GM19025 (cell line): ENCODE measurements around the gene OR52A1.
"Not testable (repeated sequence)": the region's sequence is repeated elsewhere in the genome, so short reads cannot be mapped to it uniquely, and the experiment has no call there.

ENCODE experiments used
- ATAC-seq: cut with Tn5 transposase; IDR thresholded peaks from one replicate; pipeline ENCODE4 v1.9.1; 2021; ENCODE audit warnings: mild to moderate bottlenecking, low read depth, moderate library complexity; ENCODE audit not compliant: unreplicated experiment

OR52A1 gene

DNA sequence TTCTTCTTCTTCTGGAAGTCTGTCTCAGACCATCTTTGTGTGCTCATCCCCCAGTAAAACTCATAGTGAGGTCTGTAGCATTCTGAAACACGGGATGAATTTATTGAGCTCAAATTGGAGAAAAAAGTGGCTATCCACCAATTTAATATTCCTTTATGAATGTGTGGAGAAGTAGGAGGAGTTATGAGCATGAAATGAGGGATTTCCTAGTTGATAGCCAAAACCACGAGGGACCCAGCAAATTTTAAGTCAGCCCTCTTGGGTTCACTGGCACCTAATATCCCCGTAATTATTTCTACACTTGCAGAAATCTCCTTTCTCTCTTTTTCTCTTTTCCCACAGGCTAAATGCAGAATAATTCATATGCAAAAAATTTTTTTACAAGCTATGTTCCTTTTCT, at the start of gene OR52A1:
TSS of gene OR52A1 (minus strand) at position 101 of the 400 bp plus-strand sequence. CDS start 2,388 bp downstream, outside the sequence.
- no peak for ATAC-seq

- no peak for ATAC-seq
Measured at GRCh38 chr11:5203366-5203765, 48.8 kb upstream of the OR52A1 start.

GRCh38 chr11:5200582-5200981, 46.0 kb upstream of the OR52A1 start, which contains the start of gene OR51V1:
TSS of gene OR51V1 (minus strand) at chr11:5200682. CDS start at chr11:5200682, 0 bp downstream.
- no peak for ATAC-seq

DNA sequence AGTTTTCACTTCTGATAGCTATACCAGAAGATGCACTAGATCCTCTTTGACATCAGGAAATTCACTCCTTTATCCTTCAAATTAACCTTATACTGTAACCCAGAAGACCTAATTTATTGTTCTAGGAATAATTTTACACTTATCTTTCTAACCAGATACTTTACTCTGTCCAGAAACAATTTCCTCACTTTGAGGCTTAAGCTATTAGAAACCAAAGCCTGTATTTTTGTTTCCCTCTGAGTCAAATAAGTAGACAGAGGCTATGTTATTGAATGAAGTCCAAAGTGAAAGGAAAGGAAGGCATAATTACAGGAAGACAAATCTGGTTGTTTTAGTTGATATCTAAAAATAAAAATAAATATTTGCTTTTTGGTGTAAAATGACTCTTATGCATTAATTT, 43.7 kb upstream of the OR52A1 start:
- no peak for ATAC-seq

- no peak for ATAC-seq
Measured at GRCh38 chr11:5197536-5197935, 43.0 kb upstream of the OR52A1 start.

DNA sequence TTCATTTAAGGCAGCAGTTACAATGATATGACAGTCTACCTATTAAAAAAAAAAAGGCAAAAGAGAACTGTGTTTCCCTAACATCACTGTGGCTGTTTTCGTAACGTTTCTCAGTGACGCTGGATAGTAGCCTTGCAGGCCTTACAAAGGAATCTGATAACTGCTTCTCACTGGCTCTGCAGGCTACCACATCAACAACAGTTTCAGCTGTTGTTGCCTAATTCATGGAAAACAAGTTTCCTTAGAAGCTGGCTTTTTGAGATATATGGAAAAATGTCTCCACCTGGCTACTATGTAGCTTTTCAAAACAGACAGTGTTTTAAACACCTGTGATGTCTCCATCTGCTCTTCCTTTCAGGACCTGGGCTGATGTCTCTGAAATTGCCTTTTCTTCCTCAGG, 42.2 kb upstream of the OR52A1 start:
- ATAC-seq, result no peak

DNA sequence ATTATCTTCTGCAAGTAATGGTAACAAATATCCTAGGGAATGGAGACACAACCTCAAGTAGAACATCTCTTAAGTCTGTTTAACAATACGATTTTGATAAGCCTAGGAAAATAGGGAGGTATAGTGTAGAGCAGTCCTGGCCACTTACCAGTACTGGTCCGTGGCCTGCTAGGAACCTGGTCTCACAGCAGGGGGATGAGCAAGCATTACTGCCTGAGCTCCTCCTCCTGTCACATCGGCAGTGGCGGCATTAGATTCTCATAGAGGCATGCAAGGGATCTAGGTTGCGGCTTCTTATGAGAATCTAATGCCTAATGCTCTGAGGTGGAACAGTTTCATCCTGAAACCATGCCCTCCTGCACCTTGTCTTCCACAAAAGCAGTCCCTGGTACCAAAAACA, 41.5 kb upstream of the OR52A1 start:
- ATAC-seq, result no peak

GRCh38 chr11:5192738-5193137, 38.2 kb upstream of the OR52A1 start:
- ATAC-seq, result no peak

- ATAC-seq, result no peak
Measured at GRCh38 chr11:5188201-5188600, 33.6 kb upstream of the OR52A1 start.

- no peak for ATAC-seq
Measured at GRCh38 chr11:5178046-5178837, 23.7 kb upstream of the OR52A1 start.

DNA sequence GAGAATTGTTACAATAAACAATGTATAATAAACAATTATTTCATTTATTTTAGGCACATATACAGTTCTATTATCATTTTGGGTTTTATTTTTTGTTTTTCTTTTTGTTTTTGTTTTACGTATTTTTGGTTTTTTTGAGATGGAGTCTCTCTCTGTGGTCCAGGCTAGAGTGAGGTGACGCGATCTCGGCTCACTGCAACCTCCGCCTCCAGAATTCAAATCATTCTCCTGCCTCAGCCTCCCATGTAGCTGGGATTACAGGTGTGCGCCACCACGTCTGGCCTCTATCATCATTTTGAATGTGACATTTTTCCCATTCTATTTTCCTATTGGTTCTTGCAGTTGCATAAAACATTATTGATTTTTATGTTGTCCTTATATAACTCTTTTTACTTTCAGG, 20.4 kb upstream of the OR52A1 start:
- no peak for ATAC-seq

DNA sequence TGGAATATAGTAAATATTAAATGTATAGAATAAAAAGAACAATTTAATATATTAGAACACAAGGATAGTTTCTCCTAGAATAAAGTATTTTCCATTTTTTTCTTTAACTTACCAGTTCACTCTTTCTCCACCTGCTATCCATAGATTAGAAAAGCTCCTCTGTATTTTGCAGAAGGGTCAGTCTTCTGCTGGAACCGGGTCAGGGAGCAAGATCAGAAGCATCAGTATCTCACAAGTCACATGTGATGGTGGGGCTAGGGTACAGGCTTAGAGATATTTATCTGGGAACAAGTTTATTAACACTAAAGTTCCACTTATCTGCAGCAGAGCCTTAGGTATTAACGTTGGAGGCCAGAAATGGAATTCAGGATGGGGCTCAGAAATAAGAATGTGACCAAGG, 17.3 kb upstream of the OR52A1 start:
- ATAC-seq, result no peak

DNA sequence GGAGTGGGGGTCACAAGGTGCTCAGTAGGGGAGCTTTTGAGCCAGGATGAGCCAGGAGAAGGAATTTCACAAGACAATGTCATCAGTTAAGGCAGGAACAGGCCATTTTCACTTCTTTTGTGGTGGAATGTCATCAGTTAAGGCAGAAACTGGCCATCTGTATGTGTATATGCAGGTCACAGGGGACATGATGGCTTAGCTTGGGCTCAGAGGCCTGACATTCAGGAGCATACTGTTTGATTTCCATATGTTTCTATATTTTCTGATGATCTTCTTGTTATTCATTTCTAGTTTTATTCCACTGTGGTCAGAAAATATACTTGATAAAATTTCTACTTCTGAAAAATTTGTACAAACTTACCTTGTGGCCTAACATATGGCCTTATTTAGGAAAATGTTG, 11.3 kb upstream of the OR52A1 start:
- not testable (repeated sequence) for ATAC-seq

DNA sequence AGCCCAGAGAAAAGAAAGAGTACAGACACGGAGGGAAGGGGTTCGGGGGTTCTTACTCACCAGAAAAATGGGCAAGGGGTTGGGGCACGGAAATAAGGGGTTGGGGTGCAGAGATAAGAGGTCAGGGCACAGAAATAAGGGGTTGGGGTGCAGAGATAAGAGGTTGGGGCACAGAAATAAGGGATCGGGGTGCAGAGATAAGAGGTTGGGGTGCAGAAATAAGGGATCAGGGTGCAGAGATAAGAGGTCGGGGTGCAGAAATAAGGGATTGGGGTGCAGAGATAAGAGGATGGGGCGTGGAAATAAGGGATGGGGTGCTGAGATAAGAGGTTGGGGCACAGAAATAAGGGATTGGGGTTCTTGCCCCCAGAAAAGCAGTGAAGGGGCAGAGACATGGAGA, 10.2 kb upstream of the OR52A1 start:
- not testable (repeated sequence) for ATAC-seq

DNA sequence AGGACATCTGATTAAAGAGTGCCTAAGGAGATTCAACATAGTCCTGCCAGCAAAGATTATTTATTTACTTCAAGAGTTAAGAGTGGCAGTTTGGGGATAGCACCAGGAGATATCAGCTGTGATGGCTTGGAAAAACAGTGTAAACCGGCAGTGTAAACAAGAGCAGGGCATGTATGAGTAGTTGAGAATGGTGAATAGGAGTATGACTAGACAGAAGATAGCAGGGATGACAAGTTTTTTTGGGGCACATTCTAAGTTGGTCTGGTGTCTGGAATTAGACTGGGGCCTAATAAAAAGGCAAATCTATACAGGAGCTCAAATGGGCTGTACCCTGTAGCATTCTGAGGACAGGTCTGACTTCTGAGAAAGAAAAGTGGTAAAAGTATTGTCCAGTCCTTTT, 6.5 kb upstream of the OR52A1 start:
- not testable (repeated sequence) for ATAC-seq

GRCh38 chr11:5160217-5160616, 5.7 kb upstream of the OR52A1 start:
- ATAC-seq, result not testable (repeated sequence)

- no peak for ATAC-seq
Measured at GRCh38 chr11:5159806-5160205, 5.2 kb upstream of the OR52A1 start.

GRCh38 chr11:5153574-5154431, 754 bp downstream of the OR52A1 start:
- no peak for ATAC-seq

DNA sequence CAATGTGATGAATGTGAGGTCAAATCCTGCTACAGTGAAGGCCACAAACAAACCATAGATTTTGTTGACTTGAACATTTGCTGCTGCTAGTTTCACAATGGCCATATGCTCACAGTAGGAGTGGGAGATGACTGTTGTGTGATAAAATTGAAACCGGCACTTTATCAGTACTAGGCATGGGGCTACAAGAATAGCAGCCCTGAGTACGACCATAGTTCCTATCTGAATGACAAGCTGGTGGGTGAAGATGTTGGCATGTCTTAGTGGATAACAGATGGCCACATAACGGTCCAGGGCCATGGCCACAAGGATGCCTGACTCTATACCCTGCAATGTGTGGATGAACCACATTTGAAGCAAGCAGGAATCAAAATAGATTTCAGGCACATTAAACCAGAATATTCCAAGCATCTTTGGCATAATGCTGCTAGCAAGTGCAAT, 2.8 kb downstream of the OR52A1 start:
- ATAC-seq, result no peak

GRCh38 chr11:5144206-5144605, 10.4 kb downstream of the OR52A1 start:
- ATAC-seq, result not testable (repeated sequence)

GRCh38 chr11:5137996-5138395, 16.6 kb downstream of the OR52A1 start, which contains the start of gene OR52A5:
TSS of gene OR52A5 (minus strand) at chr11:5138356. CDS start at chr11:5132642, 5,714 bp downstream.
- ATAC-seq, result no peak
